T-helper 17 cell (primary cell): Measurements from ENCODE around the gene SPATS1. TPM values are rescaled to one million over a fixed set of nuclear protein-coding genes. Genes with fewer than 3 reads are reported as not detected.
"Not testable (repeated sequence)": the region's sequence is repeated elsewhere in the genome, so short reads cannot be mapped to it uniquely, and the experiment has no call there.

Experiments used
- ATAC-seq: fragments of 150-1000 bp; cut with Tn5 transposase; 2 replicates; pipeline ENCODE4 v1.10.0; 2021; ENCODE audit warnings: mild to moderate bottlenecking, moderate library complexity
- DNase-seq, 3 donors: peaks; one replicate each; pipeline versions ENCODE4 v3.0.0 to v3.0.0-alpha.2; 2020 to 2021
- H3K9me3 ChIP-seq: one replicate; pipeline ENCODE4 v1.7.0; 2013; ENCODE audit warnings: low read length, mild to moderate bottlenecking; ENCODE audit not compliant: control insufficient read depth, poor library complexity, severe bottlenecking
- H3K27ac Mint-ChIP-seq: one replicate; pipeline ENCODE4 v1.8.0; 2022; ENCODE audit warnings: mild to moderate bottlenecking, moderate library complexity, mixed read lengths
- H3K27me3 Mint-ChIP-seq: one replicate; pipeline ENCODE4 v1.8.0; 2022; ENCODE audit warnings: mixed read lengths
- H3K36me3 Mint-ChIP-seq: one replicate; pipeline ENCODE4 v1.8.0; 2022; ENCODE audit warnings: low read depth, mixed read lengths
- H3K4me1 Mint-ChIP-seq: one replicate; pipeline ENCODE4 v1.8.0; 2022; ENCODE audit warnings: mild to moderate bottlenecking, mixed read lengths
- H3K4me3 Mint-ChIP-seq: one replicate; pipeline ENCODE4 v1.8.0; 2022; ENCODE audit warnings: mild to moderate bottlenecking, moderate library complexity, mixed read lengths
- total RNA-seq, 4 donors: library from RNA in 2 of 4; stranded (reverse) in 2 of 4; gene quantifications; one replicate each; pipeline ENCODE4 v1.2.3 and lab custom pipeline; 2022 to 2026

Gene SPATS1
- total RNA-seq, 2 donors from 2014 or later, result not detected

DNA sequence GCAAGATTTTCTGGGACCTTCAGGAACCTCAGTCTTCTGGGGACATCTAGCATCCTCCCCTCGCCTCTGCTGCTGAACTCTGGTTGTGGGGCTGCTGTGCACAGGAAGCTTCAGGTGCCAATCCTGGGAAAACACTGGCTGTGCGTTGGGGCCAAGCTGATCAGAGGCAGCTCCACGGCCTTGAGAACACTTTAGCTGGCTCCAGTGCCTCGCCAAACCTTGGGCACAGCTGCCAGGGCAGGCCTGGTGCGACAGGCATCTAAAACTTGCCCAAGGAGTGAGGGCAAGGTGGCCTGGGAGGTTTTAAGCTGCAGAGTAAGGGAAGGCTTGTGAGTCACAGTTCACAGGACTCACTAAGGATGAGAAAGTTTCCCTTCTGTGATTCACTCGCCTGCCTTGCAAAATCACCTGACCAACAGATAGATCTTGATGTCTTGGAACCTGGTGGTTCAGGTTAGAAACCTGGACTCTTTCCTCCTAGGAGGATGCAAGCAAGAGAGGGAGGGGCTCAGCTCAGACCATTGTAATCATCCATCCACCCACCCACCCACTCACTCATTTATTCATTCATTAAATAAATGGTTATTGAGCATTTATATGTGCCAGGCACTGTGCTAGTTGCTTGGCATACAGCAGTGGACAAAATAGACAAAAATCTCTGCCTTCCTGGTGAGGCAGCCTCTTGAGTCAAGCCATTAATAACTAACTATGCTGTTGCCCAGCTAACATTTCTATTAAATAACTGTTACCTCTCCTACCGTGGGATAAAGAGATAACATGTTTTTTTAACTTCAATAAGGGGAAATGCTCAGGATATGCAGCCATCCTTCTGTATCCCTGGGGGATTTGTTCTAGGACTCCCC, 2.5 kb upstream of the SPATS1 start:
- DNase-seq, result no peak
- Mint-ChIP-seq H3K4me1 (no peaks in the 10 kb centered on the region), H3K36me3 (no peaks in the 10 kb centered on the region), H3K27ac (no peak overlapping the region), H3K4me3 (no peak overlapping the region), H3K27me3 (peaks cover 45% of the 10 kb centered on the region)
- H3K9me3 ChIP-seq, result no peaks in the 10 kb centered on the region
- ATAC-seq, result no peak

GRCh38 chr6:44341095-44341890, 1.2 kb upstream of the SPATS1 start:
- H3K27me3 Mint-ChIP-seq, result peaks cover 55% of the 10 kb centered on the region
- H3K27ac Mint-ChIP-seq, result no peak overlapping the region
- ATAC-seq, result no peak

DNA sequence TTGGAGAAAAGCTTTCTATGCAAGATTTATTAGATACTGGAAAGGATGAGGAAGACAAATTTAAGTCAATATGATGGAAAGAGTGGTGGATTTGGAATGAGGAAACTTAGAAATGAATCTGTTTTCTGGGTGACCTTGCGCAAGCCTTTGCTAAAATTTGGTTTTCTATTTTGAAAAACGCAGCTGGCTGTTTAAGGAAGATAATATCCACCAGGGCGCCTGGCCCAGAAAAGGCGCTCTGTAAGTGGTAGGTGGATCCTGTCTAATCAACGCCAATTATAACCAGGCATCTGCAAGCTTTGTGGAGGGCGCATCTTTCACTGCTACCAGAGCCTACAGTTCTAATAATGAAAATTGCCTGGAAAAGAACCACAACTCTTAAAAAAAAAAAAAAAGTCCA, 398 bp upstream of the SPATS1 start:
- Mint-ChIP-seq H3K36me3 (no peaks in the 10 kb centered on the region), H3K27ac (no peak overlapping the region)

More at GRCh38 chr6:44341095-44341890, 1.2 kb upstream of the SPATS1 start:
- no peaks in the 10 kb centered on the region for H3K9me3 ChIP-seq
- no peak overlapping the region for H3K4me3 Mint-ChIP-seq
- H3K4me1 Mint-ChIP-seq, result no peaks in the 10 kb centered on the region
- DNase-seq, result no peak
- H3K36me3 Mint-ChIP-seq, result no peaks in the 10 kb centered on the region

GRCh38 chr6:44346818-44347217, 4.4 kb downstream of the SPATS1 start:
- peaks cover 46% of the 10 kb centered on the region for H3K27me3 Mint-ChIP-seq

More for the DNA sequence above, 398 bp upstream of the SPATS1 start:
- ATAC-seq (no peak), DNase-seq (no peak)
- Mint-ChIP-seq H3K4me1 (no peaks in the 10 kb centered on the region), H3K27me3 (peaks cover 50% of the 10 kb centered on the region), H3K4me3 (no peak overlapping the region)
- no peaks in the 10 kb centered on the region for H3K9me3 ChIP-seq

GRCh38 chr6:44349904-44350649, 7.6 kb downstream of the SPATS1 start:
- Mint-ChIP-seq H3K36me3 (no peaks in the 10 kb centered on the region), H3K27me3 (peaks cover 17% of the 10 kb centered on the region), H3K27ac (no peak overlapping the region), H3K4me3 (no peak overlapping the region), H3K4me1 (no peaks in the 10 kb centered on the region)
- ATAC-seq (no peak), DNase-seq (no peak)
- H3K9me3 ChIP-seq, result no peaks in the 10 kb centered on the region

More at GRCh38 chr6:44346818-44347217, 4.4 kb downstream of the SPATS1 start:
- not testable (repeated sequence) for H3K4me1 Mint-ChIP-seq, H3K9me3 ChIP-seq, H3K4me3 Mint-ChIP-seq, DNase-seq, H3K27ac Mint-ChIP-seq, H3K36me3 Mint-ChIP-seq, ATAC-seq

DNA sequence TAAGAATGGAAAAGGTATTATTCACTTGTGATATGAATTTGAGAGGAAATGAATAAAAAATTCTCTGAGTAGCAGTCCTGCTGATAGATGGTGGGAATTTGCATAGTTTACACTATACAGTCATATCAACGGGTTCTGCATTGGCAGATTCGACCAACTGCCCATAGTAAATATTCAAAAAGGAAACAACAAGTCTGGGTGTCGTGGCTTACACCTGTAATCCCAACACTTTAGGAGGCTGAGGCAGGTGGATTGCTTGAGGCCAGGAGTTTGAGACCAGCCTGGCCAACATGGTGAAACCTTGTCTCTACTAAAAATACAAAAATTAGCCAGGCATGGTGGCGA, 8.2 kb downstream of the SPATS1 start:
- not testable (repeated sequence) for H3K9me3 ChIP-seq, H3K4me3 Mint-ChIP-seq, H3K36me3 Mint-ChIP-seq, H3K27ac Mint-ChIP-seq, DNase-seq, ATAC-seq, H3K4me1 Mint-ChIP-seq
- peaks cover 11% of the 10 kb centered on the region for H3K27me3 Mint-ChIP-seq

- no peak for ATAC-seq
These were observed 9.8 kb downstream of the SPATS1 start for GRCh38 chr6:44352259-44352658.

DNA sequence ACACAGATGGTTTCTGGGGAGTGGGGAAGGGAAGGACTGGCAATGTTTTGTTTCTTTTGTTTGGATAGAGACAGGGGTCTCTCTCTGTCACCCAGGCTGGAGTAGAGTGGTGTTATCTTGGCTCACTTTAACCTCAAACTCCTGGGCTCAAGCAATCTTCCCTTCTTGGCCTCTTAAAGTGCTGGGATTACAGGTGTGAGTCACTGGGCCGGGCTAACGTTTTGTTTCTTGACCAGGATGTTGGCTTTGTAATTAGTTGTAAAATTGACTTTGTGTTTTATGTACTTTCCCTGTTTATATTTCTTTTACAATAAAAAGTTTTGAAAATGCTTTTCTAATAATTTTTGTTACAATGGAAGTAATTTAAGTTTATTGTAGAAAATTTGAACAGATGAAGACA, 10.9 kb downstream of the SPATS1 start:
- DNase-seq (no peak), ATAC-seq (no peak)
- Mint-ChIP-seq H3K36me3 (peaks cover 4% of the 10 kb centered on the region), H3K4me3 (no peak overlapping the region), H3K4me1 (no peaks in the 10 kb centered on the region), H3K27me3 (peaks cover 24% of the 10 kb centered on the region), H3K27ac (no peak overlapping the region)
- no peaks in the 10 kb centered on the region for H3K9me3 ChIP-seq

More at GRCh38 chr6:44352259-44352658, 9.8 kb downstream of the SPATS1 start:
- H3K4me1 Mint-ChIP-seq, result no peaks in the 10 kb centered on the region
- DNase-seq, result no peak
- H3K27ac Mint-ChIP-seq, result no peak overlapping the region
- H3K36me3 Mint-ChIP-seq, result peaks cover 3% of the 10 kb centered on the region
- no peak overlapping the region for H3K4me3 Mint-ChIP-seq
- peaks cover 13% of the 10 kb centered on the region for H3K27me3 Mint-ChIP-seq
- H3K9me3 ChIP-seq, result no peaks in the 10 kb centered on the region

- ATAC-seq, result no peak
- Mint-ChIP-seq H3K4me3 (no peak overlapping the region), H3K27me3 (peaks cover 23% of the 10 kb centered on the region), H3K36me3 (peaks cover 4% of the 10 kb centered on the region), H3K4me1 (no peaks in the 10 kb centered on the region), H3K27ac (no peak overlapping the region)
- DNase-seq, result no peak
- H3K9me3 ChIP-seq, result no peaks in the 10 kb centered on the region
These were observed 13.2 kb downstream of the SPATS1 start for GRCh38 chr6:44355640-44356039.

DNA sequence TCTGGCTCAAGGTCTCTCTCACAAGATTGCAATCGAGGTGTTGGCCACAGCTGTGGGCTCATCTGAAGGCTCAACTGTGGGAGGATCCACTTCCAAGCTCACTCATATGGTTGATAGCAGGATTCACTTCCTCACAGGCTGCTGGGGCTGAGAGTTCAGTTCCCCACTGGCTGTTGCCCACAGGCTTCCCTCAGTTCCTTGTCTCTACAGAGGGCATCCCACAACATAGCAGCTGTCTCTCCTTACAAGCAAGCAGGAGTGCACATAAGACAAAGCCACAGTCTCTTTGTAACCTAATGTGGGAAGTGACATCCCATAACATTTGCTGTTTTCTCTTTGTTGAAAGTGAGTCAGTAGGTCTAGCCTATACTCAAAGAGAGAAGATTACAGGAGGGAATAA, 14.0 kb downstream of the SPATS1 start:
- H3K27ac Mint-ChIP-seq, result no peak overlapping the region
- peaks cover 28% of the 10 kb centered on the region for H3K27me3 Mint-ChIP-seq
- no peak overlapping the region for H3K4me3 Mint-ChIP-seq
- H3K36me3 Mint-ChIP-seq, result peaks cover 4% of the 10 kb centered on the region
- no peak for ATAC-seq
- no peaks in the 10 kb centered on the region for H3K4me1 Mint-ChIP-seq
- no peak for DNase-seq
- no peaks in the 10 kb centered on the region for H3K9me3 ChIP-seq

DNA sequence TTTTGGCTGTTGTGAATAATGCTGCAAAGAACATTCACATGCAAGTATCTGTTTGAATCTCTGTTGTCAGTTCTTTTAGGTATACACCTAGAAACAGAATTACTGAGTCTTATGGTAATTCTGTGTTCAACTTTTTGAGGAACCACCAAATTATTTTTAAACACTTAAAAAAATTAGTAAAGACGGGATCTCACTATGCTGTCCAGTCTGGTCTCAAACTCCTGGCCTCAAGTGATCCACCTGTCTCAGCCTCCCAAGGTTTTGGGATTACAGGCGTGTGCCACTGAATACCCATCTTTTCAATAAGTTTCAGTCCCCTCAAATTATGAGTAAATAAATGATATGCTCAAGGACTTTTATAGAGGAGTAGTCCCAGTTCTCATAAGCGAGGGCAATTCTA, 17.5 kb downstream of the SPATS1 start:
- H3K4me3 Mint-ChIP-seq, result no peak overlapping the region
- H3K27ac Mint-ChIP-seq, result no peak overlapping the region
- DNase-seq (no peak), ATAC-seq (no peak)
- H3K9me3 ChIP-seq, result no peaks in the 10 kb centered on the region
- peaks cover 4% of the 10 kb centered on the region for H3K36me3 Mint-ChIP-seq
- peaks cover 34% of the 10 kb centered on the region for H3K27me3 Mint-ChIP-seq
- no peaks in the 10 kb centered on the region for H3K4me1 Mint-ChIP-seq

- Mint-ChIP-seq H3K4me3 (no peak overlapping the region), H3K27ac (no peak overlapping the region), H3K36me3 (peaks cover 3% of the 10 kb centered on the region), H3K4me1 (no peaks in the 10 kb centered on the region), H3K27me3 (peaks cover 35% of the 10 kb centered on the region)
- ATAC-seq (no peak), DNase-seq (no peak)
- no peaks in the 10 kb centered on the region for H3K9me3 ChIP-seq
These were observed 19.5 kb downstream of the SPATS1 start for GRCh38 chr6:44361947-44362346.

DNA sequence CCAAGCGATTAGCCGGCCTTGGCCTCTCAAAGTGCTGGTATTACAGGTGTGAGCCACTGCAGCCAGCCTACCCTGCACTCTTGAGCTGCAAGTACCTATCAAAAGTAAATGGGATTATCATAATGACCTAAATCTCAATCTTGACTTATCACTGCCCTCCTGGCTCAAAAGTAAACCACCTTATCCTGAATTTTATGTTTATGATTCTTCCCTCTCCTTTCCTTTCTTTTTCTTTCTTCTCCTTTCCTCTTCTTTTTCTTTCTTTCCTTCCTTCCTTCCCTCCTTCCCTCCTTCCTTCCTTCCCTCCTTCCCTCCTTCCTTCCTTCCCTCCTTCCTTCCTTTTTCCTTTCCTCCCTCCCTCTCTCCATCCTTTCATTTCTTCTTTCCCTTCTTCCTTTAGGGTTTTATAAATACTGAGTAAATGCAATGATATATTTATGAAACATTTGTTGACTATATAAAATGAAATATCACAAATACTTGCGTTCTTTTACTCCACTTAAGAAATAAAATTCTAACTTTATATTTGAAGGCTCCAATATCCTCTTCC, 21.0 kb downstream of the SPATS1 start:
- no peak for ATAC-seq
- no peak overlapping the region for H3K4me3 Mint-ChIP-seq
- no peaks in the 10 kb centered on the region for H3K4me1 Mint-ChIP-seq
- no peaks in the 10 kb centered on the region for H3K9me3 ChIP-seq
- H3K36me3 Mint-ChIP-seq, result peaks cover 2% of the 10 kb centered on the region
- H3K27ac Mint-ChIP-seq, result no peak overlapping the region
- no peak for DNase-seq
- peaks cover 29% of the 10 kb centered on the region for H3K27me3 Mint-ChIP-seq
